NCI-H187 (cell line): ENCODE data around the gene PID1.
A peak's percentile ranks its signal among the peaks of the same experiment; 100 is the strongest.

ENCODE experiments used
- DNase-seq, 2 experiments: peaks; one replicate each; lab custom pipeline; 2025; lab: John Stamatoyannopoulos, UW

The PID1 gene

DNA sequence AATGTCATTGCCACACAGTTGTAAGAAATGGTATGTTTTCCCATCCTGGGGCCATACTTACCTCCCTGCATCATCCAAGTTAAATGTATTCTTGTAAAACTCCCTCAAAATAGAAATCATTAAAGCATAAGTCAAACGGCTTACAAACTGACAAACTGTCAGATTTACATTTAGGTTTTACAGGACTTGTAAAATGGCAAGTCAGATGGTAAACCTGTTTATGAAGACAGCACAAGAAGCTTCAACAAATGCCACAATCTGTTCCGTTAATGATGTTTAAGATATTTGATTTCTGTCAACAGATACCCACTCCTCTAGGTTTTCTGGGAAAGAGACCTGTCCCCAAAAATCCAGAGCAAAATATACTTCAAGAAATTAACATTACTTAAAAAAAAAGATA is 197.2 kb downstream of the PID1 start:
- DNase-seq, result no peak

DNA sequence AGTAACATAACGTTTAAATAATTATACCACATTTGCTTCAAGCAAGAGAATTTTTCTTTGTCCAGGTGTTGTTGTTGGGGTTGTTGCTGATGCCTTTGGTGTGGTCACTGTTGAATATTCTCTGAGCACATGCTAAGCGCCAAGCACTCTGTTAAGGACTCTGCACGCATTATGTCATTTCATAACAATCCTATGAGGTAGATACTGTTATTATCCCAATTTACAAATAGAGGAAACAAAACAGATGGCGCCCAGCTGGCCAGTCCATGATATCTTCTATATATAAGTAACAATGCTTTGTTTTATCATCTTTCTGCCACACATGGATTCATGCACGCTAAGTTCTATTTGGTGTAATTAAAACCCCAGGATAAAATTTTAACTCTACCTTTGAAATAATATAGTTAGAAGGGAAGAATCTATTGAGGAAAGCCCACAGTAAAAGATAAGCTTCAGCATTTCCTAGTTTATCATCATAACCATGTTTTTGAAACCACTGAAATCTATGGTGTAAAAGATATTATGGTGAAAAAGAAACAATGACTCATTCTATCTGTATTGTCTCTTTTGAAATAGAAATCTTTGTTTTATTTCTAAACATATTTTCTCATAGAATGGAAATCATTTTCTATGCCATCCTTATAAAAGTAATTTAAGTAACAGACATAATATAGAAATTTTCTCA is 199.7 kb downstream of the PID1 start:
- no peak for DNase-seq

DNA sequence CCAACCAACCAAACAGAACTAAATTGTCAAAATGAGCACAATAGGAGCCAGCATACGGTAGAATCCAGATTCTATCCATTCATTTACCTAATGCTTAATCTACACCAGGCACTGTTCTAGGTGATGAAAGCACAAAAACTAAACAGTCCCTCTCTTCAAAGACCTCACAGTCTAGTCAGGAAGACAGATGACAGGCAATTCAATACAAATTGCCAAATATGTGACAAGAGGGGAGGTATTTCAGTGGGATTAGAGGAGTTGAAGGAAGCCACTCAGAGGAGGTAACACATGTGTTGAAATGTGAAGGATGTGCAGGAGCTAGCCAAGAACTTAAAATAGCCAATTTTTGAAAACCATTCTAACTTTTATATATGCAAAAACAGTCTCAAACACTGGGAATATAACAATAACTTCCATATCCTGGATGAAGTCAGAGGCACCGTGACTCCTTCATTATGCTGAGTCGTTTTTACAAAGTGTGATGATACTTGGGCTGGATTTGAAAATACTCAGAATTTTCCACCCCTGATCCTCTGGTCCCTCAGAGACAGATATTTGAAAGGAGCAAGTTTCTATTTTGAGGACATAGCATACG is 204.9 kb downstream of the PID1 start:
- no peak for DNase-seq

DNA sequence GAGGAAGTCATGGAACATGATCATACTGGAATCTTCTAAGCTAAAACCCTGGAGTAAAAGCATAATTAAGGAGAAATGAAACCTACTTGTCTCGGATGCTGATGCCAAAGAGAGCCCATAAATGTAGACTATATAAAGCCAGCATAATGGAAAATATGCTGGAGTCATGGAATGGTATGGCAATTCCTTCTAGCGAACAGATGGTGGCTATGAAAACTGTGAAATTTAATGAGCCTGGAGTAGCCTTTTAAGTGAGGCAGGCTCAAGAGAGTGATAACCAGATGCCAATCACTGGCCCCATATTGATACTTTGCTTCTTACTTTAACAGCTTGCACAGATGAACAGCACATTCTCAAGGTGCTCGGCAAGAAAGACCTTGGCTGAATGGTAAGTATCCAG is 206.3 kb downstream of the PID1 start:
- no peak for DNase-seq

DNA sequence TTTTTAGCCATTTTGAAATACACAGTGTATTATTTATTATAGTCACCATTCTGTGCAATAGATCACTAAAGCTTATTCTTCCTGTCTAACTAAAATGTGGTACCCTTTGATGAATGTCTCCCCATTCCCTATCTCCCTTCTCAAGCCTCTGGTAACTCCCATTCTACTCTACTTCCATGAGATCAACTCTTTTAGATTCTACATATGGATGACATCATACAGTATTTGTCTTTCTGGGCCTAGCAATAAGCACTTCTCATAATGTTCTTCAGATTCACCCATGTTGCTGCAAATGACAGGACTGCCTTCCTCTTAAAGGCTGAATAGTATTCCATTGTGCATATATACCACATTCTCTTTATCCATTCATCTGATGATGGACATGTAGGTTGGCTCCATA is 210.9 kb downstream of the PID1 start:
- DNase-seq, result no peak

DNA sequence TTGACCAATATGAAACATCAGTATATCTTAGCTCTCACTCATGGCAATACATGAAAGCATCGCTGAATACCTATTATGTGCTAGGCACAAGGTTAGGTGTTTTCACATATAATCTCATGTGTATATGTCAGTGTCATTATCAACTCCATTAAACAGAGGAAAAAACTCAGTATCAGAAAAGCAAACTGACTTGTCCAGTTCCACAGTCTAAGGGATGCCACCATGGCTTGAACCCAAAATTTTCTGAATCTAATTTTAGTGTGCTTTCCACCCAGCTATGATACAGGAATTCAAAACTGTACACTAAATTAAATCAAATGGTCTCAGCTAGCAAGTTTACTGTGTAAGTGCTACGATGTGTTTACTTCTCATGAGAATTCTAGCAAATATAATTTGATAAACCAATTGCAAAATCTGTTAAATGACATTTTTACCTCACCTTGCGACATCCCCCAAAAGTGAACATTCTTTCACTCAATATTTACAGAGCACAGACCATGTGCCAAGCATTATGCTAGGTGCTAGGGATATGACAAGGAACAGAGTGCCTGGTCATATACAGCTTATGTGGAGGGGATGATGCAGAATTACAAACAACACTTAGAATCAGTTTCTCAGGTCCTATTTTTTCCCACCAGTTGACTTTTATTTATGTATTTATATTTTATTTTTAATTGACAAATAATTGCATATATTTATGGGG is 211.6 kb downstream of the PID1 start:
- DNase-seq, result no peak

DNA sequence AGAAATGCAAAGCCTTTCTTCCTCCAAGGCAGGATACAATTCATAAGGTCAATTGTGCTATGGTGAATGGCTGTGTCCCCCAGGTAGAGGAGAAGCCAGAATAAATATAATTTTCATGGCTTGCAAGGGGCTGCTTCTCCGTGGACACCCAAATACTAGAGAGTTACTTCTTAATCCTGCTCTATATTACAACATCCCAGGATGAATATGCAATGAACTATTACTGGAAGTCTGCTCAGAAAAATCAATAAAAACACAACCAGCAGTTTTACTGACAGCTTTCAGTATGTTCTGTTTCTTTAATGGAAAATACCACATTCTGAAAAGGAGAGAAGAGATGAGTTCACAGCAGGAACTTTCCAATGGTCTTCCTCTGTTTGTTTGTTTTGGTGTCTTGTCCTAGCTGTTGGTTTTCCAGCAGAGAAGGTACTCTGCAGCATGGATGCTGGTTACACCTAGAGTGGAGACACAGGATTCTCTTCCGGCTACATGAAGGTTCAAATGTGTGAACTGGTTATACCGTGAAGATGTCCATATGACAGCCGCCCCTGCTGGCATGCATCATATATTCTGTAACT is 213.0 kb downstream of the PID1 start:
- no peak for DNase-seq

DNA sequence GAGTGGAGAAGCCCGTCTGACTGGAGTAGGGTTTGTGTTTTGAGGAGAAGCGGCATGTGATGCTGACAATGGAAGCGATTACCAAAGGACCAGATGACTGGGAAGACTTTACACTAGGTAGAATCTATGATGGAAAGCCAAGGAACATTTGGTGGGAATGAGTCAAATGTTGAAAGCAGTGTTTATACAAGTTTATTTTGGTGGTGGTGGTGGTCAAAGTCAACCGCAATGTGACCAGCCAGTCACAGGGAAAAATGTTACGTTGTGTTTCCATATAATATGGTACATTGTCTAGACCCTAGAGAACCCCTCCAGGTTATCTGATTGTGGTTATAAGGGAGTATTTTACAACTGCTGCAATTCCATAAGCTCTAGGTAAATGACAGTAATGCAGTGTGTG is 216.8 kb downstream of the PID1 start:
- DNase-seq, result no peak

DNA sequence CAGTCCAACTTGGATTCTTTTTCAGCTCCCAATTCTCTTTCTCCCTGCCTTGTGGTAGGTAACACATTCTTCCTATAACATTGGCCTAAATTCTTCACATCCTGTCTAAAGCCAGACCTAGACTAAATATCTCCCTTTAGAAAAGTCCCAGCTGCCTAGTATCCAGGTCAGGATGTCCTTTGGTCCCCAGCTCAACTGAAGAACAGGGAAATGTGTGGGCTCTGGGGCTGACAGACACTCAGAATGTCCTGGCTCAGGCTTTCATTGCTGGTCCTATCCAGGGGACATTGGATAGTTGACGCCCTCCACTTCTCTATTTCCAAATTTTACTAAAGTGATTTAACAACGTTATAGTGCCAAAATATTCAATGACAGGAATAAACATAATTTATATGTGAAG is 219.3 kb downstream of the PID1 start:
- DNase-seq, result no peak

DNA sequence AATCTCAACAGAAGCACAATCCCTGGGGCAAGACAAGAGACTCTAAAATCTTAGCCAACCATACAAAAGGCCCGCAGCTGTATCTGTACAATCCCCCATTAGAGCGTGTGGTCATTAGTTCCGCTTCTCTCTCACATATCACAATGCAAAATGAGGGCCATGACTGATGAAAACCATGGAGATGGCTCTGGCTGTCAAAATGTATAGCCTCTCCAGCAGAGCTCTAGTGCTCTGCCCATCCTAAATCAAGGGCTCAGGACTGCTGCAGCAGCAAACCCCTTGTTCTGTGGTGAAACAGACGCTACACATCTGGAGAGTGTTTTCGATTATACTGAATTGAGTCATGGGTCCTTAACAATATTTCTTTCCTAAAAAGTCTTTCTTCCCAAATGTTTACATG is 221.0 kb downstream of the PID1 start:
- peak in 1 of 2 experiments; percentile 32 for DNase-seq

DNA sequence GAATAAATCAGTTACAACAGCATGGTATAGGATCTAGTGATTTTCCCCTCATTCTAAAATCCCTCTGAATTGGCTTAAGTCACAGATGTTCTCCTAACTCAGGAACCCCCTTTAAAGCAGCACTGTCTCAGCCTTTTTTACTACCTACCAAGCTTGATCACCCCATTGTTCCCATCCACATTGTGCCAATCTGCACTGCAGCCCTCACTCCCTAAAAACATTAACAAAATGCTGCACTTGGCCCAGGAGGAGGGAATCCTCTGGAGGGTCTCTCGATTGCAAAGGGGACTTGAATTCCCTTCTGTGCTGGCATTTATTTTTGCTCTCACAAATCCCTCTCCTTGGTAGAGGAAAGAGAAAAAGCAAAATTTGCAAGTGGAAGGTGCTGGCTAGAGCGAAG is 223.0 kb downstream of the PID1 start:
- no peak for DNase-seq

DNA sequence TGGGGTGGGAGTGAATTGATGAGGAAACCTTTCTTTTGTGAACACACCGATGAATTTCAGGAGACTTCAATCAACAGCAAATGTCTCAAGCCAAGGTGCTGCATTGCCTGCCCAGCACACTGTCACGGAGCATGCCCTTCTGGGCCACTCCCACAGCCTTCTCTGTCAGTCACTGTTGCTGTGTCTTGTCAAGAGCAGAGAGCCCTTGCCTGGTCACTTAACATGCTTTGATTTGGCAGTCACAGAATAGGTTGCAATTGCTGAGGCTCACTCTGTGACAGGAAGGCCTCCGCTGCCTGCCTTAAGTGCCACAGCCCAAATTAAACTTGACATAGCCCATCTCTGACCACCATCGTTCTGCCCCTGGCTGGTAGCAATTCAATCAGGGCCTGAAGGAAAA is 225.4 kb downstream of the PID1 start:
- DNase-seq, result no peak

DNA sequence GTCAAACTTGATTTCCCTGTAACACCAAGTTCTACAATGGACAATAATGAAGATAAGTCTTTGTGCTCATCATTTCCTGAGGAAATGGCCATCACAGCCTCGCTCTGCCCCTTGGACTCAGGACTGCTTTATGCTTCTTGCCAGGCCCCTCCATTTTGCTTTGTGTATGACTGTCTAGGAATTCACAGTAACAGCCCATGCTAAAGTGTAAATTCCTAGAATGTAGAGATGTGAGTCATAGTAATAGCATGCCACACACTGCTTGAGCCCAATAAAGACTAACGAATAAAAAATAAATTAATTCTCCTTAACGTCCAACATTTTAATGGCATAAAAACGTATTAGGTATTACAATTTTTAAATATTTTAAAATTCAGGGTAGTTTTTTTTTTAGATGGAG is 226.5 kb downstream of the PID1 start:
- no peak for DNase-seq

DNA sequence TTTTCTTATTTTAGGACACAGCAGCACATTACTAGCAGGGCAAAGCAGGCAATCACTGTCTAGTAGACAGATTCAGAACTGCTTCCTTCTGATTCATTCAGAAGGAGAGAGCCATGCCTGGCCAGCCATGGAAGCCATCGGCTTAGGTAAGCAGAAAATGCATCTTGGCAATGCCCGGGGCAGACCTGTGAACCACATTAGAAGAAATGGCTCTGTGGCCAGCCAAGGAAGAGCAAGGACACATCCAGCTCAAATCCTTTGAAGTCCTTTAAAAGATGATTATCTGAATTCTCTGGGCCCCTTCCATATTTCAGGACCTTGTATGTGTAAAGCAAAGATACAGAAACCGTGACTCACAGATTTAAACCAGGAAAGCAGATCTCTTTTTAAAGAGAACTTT is 227.4 kb downstream of the PID1 start:
- DNase-seq, result no peak

DNA sequence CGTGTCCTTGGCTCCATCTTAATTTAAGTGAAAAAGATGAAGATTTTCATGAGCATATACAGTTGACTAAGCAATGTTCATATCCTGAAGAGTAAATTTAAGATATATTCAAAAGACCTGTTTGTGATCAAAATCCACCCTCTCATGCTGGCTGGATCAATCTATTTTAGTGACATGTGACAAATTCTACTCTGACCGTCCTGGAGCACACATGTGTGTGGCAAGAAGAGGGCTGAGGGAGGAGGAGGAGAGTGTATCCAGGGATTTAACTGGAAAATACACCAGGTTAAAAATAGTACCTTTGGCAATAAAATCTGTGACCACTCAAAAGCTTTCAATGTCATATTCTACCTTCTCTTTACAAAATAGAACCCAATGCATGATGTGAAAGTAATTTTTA is 228.7 kb downstream of the PID1 start:
- DNase-seq, result no peak

DNA sequence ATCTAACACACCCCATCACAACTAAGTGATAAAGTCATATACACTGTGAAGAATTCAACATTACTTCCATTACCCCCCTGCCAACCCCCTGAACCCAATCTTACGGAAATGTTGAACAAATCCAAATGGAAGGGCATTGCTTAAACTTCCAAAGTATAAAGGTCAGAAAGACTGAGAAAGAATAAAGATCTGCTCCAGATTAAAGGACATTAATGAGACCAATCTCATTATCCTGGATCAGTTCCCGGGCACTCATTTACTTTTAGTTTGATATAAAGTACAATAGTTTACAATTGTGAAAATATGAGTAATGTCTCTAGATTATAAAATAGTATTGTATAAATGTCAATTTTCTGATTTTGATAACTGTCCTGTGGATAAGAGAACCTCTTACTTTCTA is 229.4 kb downstream of the PID1 start:
- DNase-seq, result no peak

DNA sequence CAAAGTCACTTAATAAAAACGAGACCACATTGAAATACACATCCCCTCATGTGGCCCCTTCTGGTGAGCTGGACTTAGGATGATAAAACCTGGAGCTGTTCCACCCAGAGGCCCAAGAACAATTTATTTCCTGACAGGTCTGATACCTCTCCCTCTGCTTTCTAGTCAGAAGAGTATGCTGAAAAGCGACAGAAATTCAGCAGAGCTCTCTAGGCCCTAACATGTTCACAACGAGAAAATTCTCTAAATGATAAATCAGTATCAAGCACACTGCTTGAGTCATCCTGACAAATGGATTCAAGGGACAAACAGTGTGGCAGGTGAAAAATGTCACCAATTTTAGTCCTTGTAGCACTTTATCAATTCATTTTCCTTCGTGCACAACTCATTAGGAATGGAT is 233.5 kb downstream of the PID1 start:
- DNase-seq, result no peak

DNA sequence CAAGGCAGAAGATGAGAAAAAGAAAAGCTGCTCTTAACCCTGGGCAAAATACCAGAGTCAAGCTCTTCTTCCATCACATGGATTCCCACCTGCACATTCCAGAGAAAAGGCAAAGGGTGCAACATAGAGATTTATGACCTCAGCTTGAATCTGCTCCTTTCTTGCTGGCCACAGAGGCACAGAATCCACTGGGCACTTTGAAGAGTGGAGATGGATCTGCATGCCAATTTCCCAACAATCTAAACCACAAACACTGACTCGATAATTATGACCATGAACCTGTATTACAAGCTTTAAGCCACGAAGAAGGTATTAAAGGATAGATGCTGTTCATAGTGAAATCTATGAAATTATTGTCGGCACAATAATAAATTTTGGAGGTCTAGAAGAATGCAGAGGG is 237.3 kb downstream of the PID1 start:
- no peak for DNase-seq

DNA sequence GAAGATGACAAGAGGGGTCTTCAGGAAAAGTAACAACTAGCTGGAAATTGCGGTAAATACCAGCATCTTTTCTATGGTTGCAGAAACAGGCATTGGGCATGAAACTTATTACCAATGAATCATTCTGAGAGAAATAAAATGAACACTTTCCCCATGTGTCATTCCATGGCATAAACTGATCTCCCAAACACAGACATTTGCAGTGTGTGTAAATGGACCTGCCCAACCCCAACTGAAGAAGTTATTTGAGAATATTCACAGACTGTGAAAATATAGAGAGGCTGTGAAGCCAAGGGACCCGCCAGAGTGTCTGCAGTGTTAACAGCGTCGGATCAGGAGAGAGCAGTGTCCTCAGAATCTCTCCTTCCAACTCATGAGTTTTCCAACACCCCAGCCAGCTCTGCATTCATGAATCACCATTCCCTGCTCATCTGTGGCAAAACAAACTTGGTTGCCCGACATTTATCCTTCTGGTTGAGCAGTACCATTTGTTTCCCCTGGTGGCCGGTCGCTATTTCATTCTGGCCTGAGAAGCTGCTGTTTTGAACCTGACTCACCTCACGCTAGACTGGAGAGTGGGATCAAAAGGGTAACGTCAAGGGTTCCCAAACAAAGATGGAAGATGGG is 238.4 kb downstream of the PID1 start:
- DNase-seq, result no peak

DNA sequence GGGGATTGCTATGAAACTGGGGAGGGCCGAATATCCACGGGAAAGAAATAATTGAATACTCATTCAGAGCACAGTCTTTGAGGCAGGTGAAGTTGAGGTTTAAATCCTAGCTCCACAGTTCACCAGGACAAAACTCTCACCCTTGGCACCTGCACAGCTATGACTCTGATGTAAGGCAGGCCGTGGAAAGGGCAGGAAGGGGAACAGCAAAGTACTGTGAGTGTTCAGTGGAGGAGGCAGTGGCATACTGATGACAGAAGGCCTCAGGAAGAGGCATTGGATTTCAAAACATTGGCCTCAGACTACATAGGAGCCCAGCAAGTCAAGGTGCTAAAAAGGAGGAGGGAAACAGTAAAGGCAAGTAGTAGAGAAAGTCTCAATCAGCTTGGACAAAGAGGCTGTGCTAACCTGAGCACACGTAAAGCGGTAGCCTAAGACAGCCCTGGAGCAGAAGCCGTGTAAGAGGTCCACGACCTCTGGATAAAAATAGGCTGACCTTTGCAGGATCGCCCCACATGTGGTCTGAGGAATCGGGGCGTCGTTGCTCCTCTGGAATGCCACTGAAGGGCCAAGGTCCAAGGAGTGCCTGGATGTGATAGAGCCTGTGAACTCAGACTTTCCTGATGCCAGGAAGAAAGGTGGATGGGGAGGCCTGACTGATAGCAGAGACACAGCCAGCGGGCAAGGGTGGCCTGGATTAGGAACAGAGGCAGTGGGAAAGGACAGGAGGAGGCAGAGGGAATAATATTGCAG is 243.6 kb downstream of the PID1 start:
- DNase-seq, result no peak

DNA sequence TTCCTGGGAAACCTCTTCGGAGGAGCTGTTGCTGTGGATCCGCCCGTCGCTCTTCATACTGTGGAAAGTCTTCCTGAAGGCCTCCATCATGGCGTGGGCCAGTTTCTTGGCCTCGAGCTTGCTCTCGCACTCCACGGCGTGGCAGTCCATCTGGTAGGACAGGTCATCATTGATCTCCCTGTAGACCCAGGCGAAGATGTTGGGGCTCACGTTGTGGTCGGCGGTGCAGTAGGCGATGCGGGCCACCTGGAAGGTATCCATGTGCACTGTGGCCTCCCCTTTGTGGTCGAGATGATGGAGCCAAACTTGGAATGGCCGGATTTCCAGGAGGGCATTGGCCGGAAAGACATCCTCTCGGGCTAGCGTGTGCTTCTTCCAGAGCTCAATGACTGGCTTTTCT is 245.4 kb downstream of the PID1 start:
- no peak for DNase-seq

DNA sequence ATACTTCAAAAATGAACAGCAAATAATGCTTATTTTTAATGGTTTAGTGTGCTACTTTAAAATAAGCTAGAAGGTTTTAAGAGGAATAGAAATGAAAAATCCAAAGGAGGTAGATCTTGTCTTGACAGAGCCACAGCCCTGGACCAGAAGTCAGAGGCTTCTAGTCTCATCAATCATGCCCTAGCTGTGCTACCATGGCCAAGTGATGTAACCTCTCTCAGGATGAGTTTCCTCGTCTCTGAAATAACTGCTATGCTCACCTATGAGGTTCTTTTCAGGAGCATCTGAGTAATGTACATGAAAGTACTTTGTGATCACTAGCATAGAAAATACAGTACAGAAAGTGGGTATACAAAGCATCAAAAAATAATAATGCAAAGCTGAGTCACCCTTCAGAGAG is 248.4 kb downstream of the PID1 start:
- no peak for DNase-seq
